CD8-positive, alpha-beta memory T cell (primary cell): Measurements from ENCODE around the gene DHX16. TPM values are rescaled to one million over a fixed set of nuclear protein-coding genes. Genes with fewer than 3 reads are reported as not detected.

Experiments used
- CTCF ChIA-PET: fragments of 350-600 bp; sonication (Branson Sonifier 250); formaldehyde crosslinking; loops from one replicate; lab custom pipeline; 2021; ENCODE audit warnings: antibody characterized with exemption; lab: Charles Lee
- POLR2A ChIA-PET: fragments of 350-600 bp; sonication (Branson Sonifier 250); formaldehyde crosslinking; loops from one replicate; lab custom pipeline; 2021; ENCODE audit warnings: antibody characterized with exemption; lab: Charles Lee
- DNase-seq, 5 donors: peaks; one replicate each; pipeline versions ENCODE4 v3.0.0 to v3.0.0-alpha.2; 2020 to 2022; ENCODE audit warnings: mixed read lengths in 1 of 5
- H3K27ac ChIP-seq: one replicate; pipeline ENCODE4 v1.7.0; 2013; ENCODE audit warnings: low read depth, mild to moderate bottlenecking, low read length, moderate library complexity
- H3K27me3 ChIP-seq: 2 replicates; pipeline ENCODE4 v1.7.0; 2013; ENCODE audit warnings: low read length, mild to moderate bottlenecking; ENCODE audit not compliant: insufficient read depth, poor library complexity, severe bottlenecking
- H3K36me3 ChIP-seq: 2 replicates; pipeline ENCODE4 v1.7.0; 2013; ENCODE audit warnings: mild to moderate bottlenecking, low read length, moderate library complexity; ENCODE audit not compliant: insufficient read depth
- H3K4me1 ChIP-seq: 2 replicates; pipeline ENCODE4 v1.7.0; 2013; ENCODE audit warnings: mild to moderate bottlenecking, low read length, moderate library complexity; ENCODE audit not compliant: insufficient read depth
- H3K4me3 ChIP-seq: 2 replicates; pipeline ENCODE4 v1.7.0; 2013; ENCODE audit warnings: mild to moderate bottlenecking, low read length
- H3K9me3 ChIP-seq: 2 replicates; pipeline ENCODE4 v1.7.0; 2013; ENCODE audit warnings: mild to moderate bottlenecking, low read length
- H3K27ac Mint-ChIP-seq, 8 donors: one replicate each; pipeline ENCODE4 v1.8.0; 2020 to 2021; ENCODE audit warnings: mixed read lengths in 8 of 8, mild to moderate bottlenecking in 6 of 8, inconsistent platforms in 3 of 8, moderate library complexity in 3 of 8
- H3K27me3 Mint-ChIP-seq, 2 donors: one replicate each; pipeline ENCODE4 v1.8.0; 2020 to 2021; ENCODE audit warnings: mixed read lengths in 2 of 2, mild to moderate bottlenecking in 1 of 2, moderate library complexity in 1 of 2
- H3K36me3 Mint-ChIP-seq, 3 donors: one replicate each; pipeline ENCODE4 v1.8.0; 2020 to 2021; ENCODE audit warnings: mixed read lengths in 3 of 3, inconsistent platforms in 1 of 3, mild to moderate bottlenecking in 1 of 3
- H3K4me1 Mint-ChIP-seq, 3 donors: one replicate each; pipeline ENCODE4 v1.8.0; 2020 to 2021; ENCODE audit warnings: mixed read lengths in 3 of 3, inconsistent platforms in 1 of 3, mild to moderate bottlenecking in 1 of 3
- H3K4me3 Mint-ChIP-seq, 7 donors: one replicate each; pipeline ENCODE4 v1.8.0; 2020 to 2021; ENCODE audit warnings: mixed read lengths in 7 of 7, mild to moderate bottlenecking in 6 of 7, moderate library complexity in 4 of 7, inconsistent platforms in 2 of 7
- H3K9me3 Mint-ChIP-seq, 5 donors: one replicate each; pipeline ENCODE4 v1.8.0; 2020 to 2022; ENCODE audit warnings: mixed read lengths in 5 of 5, mild to moderate bottlenecking in 3 of 5, moderate library complexity in 2 of 5, inconsistent platforms in 1 of 5
- polyA plus RNA-seq: library from polyadenylated mRNA; unstranded; fragments of 300-500 nt; fragmentation: Illumina TruSeq; gene quantifications from one replicate; pipeline ENCODE4 v1.2.3, GENCODE V29; 2021
- total RNA-seq, 2 experiments: library from RNA; stranded (reverse); gene quantifications; one replicate each; pipeline ENCODE4 v1.2.3, GENCODE V29; 2021

Gene DHX16
- total and polyA plus RNA-seq, 3 experiments from 2014 or later = 31.0 to 49.1 (median 47.5) TPM

- Histone ChIP-seq H3K9me3 (no peaks in the 10 kb centered on the region), H3K36me3 (peaks cover 44% of the 10 kb centered on the region), H3K27me3 (no peaks in the 10 kb centered on the region), H3K4me1 (peaks cover 5% of the 10 kb centered on the region), H3K27ac (no peak overlapping the region), H3K4me3 (no peak overlapping the region)
- peaks cover 15 to 80% (median 34%) of the 10 kb centered on the region in 3 donors for H3K36me3 Mint-ChIP-seq
- POLR2A ChIA-PET = no interaction called here
- H3K4me1 Mint-ChIP-seq = peaks cover 14 to 26% (median 20%) of the 10 kb centered on the region in 3 donors
- DNase-seq = no peak
- H3K27me3 Mint-ChIP-seq = no peaks in the 10 kb centered on the region
- CTCF ChIA-PET = interaction anchor here (0.8 kb wide), 1 partner anchor 22 kb away, joined by 3 read pairs; no protein-coding TSS in a partner anchor
- no peak overlapping the region for H3K4me3 Mint-ChIP-seq
- peak overlapping the region in 1 of 8 donors; percentile 40 for H3K27ac Mint-ChIP-seq
- no peaks in the 10 kb centered on the region for H3K9me3 Mint-ChIP-seq
These were observed 36.5 kb upstream of the DHX16 start for GRCh38 chr6:30709101-30709868.

GRCh38 chr6:30707281-30707850, 34.6 kb upstream of the DHX16 start:
- Mint-ChIP-seq H3K27me3 (no peaks in the 10 kb centered on the region), H3K4me3 (no peak overlapping the region), H3K36me3 (peaks cover 19 to 82% (median 32%) of the 10 kb centered on the region in 3 donors), H3K27ac (peak overlapping the region in 4 of 8 donors; percentile 8 to 91 (median 76)), H3K4me1 (peaks cover 7 to 14% (median 11%) of the 10 kb centered on the region in 3 donors), H3K9me3 (no peaks in the 10 kb centered on the region)
- H3K4me1 ChIP-seq = peaks cover 4% of the 10 kb centered on the region
- POLR2A ChIA-PET = no interaction called here
- no peak overlapping the region for H3K27ac ChIP-seq
- peaks cover 30% of the 10 kb centered on the region for H3K36me3 ChIP-seq
- H3K4me3 ChIP-seq = no peak overlapping the region
- H3K9me3 ChIP-seq = no peaks in the 10 kb centered on the region
- no peak for DNase-seq
- CTCF ChIA-PET = interaction anchor here (1.1 to 1.4 kb wide), 2 partner anchors 10 to 15 kb away, joined by 4 to 5 read pairs; partner anchors contain the start of gene MDC1
- no peaks in the 10 kb centered on the region for H3K27me3 ChIP-seq

GRCh38 chr6:30705620-30706019, 32.8 kb upstream of the DHX16 start:
- Histone ChIP-seq H3K27me3 (no peaks in the 10 kb centered on the region), H3K4me1 (no peaks in the 10 kb centered on the region), H3K4me3 (no peak overlapping the region), H3K9me3 (no peaks in the 10 kb centered on the region), H3K36me3 (peaks cover 13% of the 10 kb centered on the region), H3K27ac (no peak overlapping the region)
- POLR2A ChIA-PET = no interaction called here
- Mint-ChIP-seq H3K27ac (peak overlapping the region in 3 of 8 donors; percentile 22 to 63 (median 43)), H3K36me3 (peaks cover 19 to 71% (median 24%) of the 10 kb centered on the region in 3 donors), H3K27me3 (no peaks in the 10 kb centered on the region), H3K4me1 (no peaks in the 10 kb centered on the region), H3K9me3 (no peaks in the 10 kb centered on the region), H3K4me3 (no peak overlapping the region)
- CTCF ChIA-PET = interaction anchor here (0.9 to 5.0 kb wide), 3 partner anchors 12 to 27 kb away, joined by 3 to 21 read pairs (median 4); partner anchors contain the start of gene MDC1
- no peak for DNase-seq

GRCh38 chr6:30703821-30704220, 31.0 kb upstream of the DHX16 start:
- H3K36me3 Mint-ChIP-seq = peaks cover 19 to 72% (median 25%) of the 10 kb centered on the region in 3 donors
- H3K9me3 Mint-ChIP-seq = no peaks in the 10 kb centered on the region
- Histone ChIP-seq H3K27me3 (no peaks in the 10 kb centered on the region), H3K4me1 (no peaks in the 10 kb centered on the region), H3K27ac (no peak overlapping the region), H3K4me3 (no peak overlapping the region), H3K36me3 (peaks cover 12% of the 10 kb centered on the region), H3K9me3 (no peaks in the 10 kb centered on the region)
- no peaks in the 10 kb centered on the region for H3K4me1 Mint-ChIP-seq
- CTCF ChIA-PET = interaction anchor here (1.5 to 5.0 kb wide), 3 partner anchors 13 to 26 kb away, joined by 3 to 21 read pairs (median 3); partner anchors contain the start of gene NRM
- H3K4me3 Mint-ChIP-seq = peak overlapping the region in 1 of 7 donors; percentile 28
- H3K27ac Mint-ChIP-seq = peak overlapping the region in 1 of 8 donors; percentile 69
- H3K27me3 Mint-ChIP-seq = no peaks in the 10 kb centered on the region
- POLR2A ChIA-PET = no interaction called here
- no peak for DNase-seq

GRCh38 chr6:30703011-30703410, 30.2 kb upstream of the DHX16 start:
- H3K9me3 ChIP-seq = no peaks in the 10 kb centered on the region
- H3K4me1 ChIP-seq = no peaks in the 10 kb centered on the region
- POLR2A ChIA-PET = no interaction called here
- H3K4me3 ChIP-seq = no peak overlapping the region
- peak overlapping the region in 1 of 8 donors; percentile 86 for H3K27ac Mint-ChIP-seq
- H3K36me3 Mint-ChIP-seq = peaks cover 19 to 67% (median 24%) of the 10 kb centered on the region in 3 donors
- no peaks in the 10 kb centered on the region for H3K9me3 Mint-ChIP-seq
- no peaks in the 10 kb centered on the region for H3K27me3 Mint-ChIP-seq
- no peaks in the 10 kb centered on the region for H3K4me1 Mint-ChIP-seq
- DNase-seq = no peak
- H3K27ac ChIP-seq = no peak overlapping the region
- H3K4me3 Mint-ChIP-seq = no peak overlapping the region
- peaks cover 10% of the 10 kb centered on the region for H3K36me3 ChIP-seq
- no peaks in the 10 kb centered on the region for H3K27me3 ChIP-seq
- CTCF ChIA-PET = interaction anchor here (1.5 to 5.0 kb wide), 3 partner anchors 12 to 25 kb away, joined by 3 to 21 read pairs (median 3); partner anchors contain the start of gene NRM

- H3K27me3 ChIP-seq = no peaks in the 10 kb centered on the region
- no peak overlapping the region for H3K4me3 ChIP-seq
- H3K36me3 ChIP-seq = peaks cover 5% of the 10 kb centered on the region
- ChIA-PET CTCF (interaction anchor here (1.3 kb wide), 1 partner anchor 11 kb away, joined by 4 read pairs; no protein-coding TSS in a partner anchor), POLR2A (no interaction called here)
- no peaks in the 10 kb centered on the region for H3K9me3 ChIP-seq
- H3K27ac ChIP-seq = no peak overlapping the region
- Mint-ChIP-seq H3K4me3 (no peak overlapping the region), H3K36me3 (peaks cover 16 to 46% (median 19%) of the 10 kb centered on the region in 3 donors), H3K27ac (peak overlapping the region in 1 of 8 donors; percentile 42), H3K4me1 (no peaks in the 10 kb centered on the region), H3K27me3 (no peaks in the 10 kb centered on the region), H3K9me3 (no peaks in the 10 kb centered on the region)
- DNase-seq = no peak
- H3K4me1 ChIP-seq = no peaks in the 10 kb centered on the region
These were observed 27.5 kb upstream of the DHX16 start for GRCh38 chr6:30700340-30700739.

GRCh38 chr6:30696432-30696831, 23.6 kb upstream of the DHX16 start:
- CTCF ChIA-PET = interaction anchor here (1.4 to 1.6 kb wide), 2 partner anchors 8 to 34 kb away, joined by 3 to 6 read pairs; no protein-coding TSS in a partner anchor
- Mint-ChIP-seq H3K36me3 (peaks cover 0 to 13% (median 2%) of the 10 kb centered on the region in 3 donors), H3K27ac (no peak overlapping the region), H3K4me3 (no peak overlapping the region), H3K27me3 (no peaks in the 10 kb centered on the region), H3K9me3 (no peaks in the 10 kb centered on the region), H3K4me1 (peaks cover 3 to 7% (median 3%) of the 10 kb centered on the region in 3 donors)
- no peak overlapping the region for H3K4me3 ChIP-seq
- H3K36me3 ChIP-seq = peaks cover 3% of the 10 kb centered on the region
- H3K9me3 ChIP-seq = no peaks in the 10 kb centered on the region
- H3K27ac ChIP-seq = no peak overlapping the region
- H3K27me3 ChIP-seq = no peaks in the 10 kb centered on the region
- POLR2A ChIA-PET = no interaction called here
- no peak for DNase-seq
- H3K4me1 ChIP-seq = peaks cover under 1% of the 10 kb centered on the region
